K562 (cell line): ENCODE measurements around the gene ACTBL2. TPM values are rescaled to one million over a fixed set of nuclear protein-coding genes. Genes with fewer than 3 reads are reported as not detected.

Experiments
- ARHGAP35 ChIP-seq: fragments of 450-650 bp; IDR thresholded peaks from 2 replicates; pipeline ENCODE4 v1.6.1; 2018; ENCODE audit not compliant: partially characterized antibody
- CTCFL ChIP-seq: IDR thresholded peaks from 2 replicates; pipeline ENCODE4 v1.6.1; 2011; ENCODE audit warnings: borderline replicate concordance, low read depth, mild to moderate bottlenecking, moderate library complexity, low read length; ENCODE audit not compliant: insufficient read depth, poor library complexity, severe bottlenecking
- HDAC1 ChIP-seq, 2 experiments: fragments of 450-650 bp; IDR thresholded peaks; 2 replicates each; pipeline ENCODE4 v1.6.1; 2016 to 2017; ENCODE audit warnings: inconsistent platforms in 1 of 2, mild to moderate bottlenecking in 1 of 2, moderate library complexity in 1 of 2
- MAFF ChIP-seq: IDR thresholded peaks from 2 replicates; pipeline ENCODE4 v1.6.1; 2012; ENCODE audit warnings: low read length, improper control_type of control experiment
- MAFG ChIP-seq: fragments of 450-650 bp; conservative IDR thresholded peaks from 2 replicates; pipeline ENCODE4 v1.6.1; 2016; ENCODE audit warnings: missing genetic modification characterization, missing compliant biosample characterization
- MAZ ChIP-seq, 2 experiments: fragments of 450-650 bp in 1 of 2; sonication (generic) in 1 of 2; formaldehyde crosslinking; IDR thresholded peaks in 1 of 2; conservative IDR thresholded peaks in 1 of 2; 2 replicates each; pipeline versions ENCODE4 v1.4.0 to v1.5.0; 2020; ENCODE audit warnings: mild to moderate bottlenecking in 1 of 2, missing genetic modification reagents in 1 of 2
- NEUROD1 ChIP-seq: fragments of 150-350 bp; IDR thresholded peaks from 2 replicates; pipeline ENCODE4 v1.6.1; 2014; ENCODE audit warnings: borderline replicate concordance, low read length, low read depth; ENCODE audit not compliant: partially characterized antibody
- POLR2AphosphoS2 ChIP-seq: IDR thresholded peaks from 2 replicates; pipeline ENCODE4 v1.6.1; 2012; ENCODE audit warnings: low read length, improper control_type of control experiment
- RCOR1 ChIP-seq, 2 experiments: IDR thresholded peaks; 2 replicates each; pipeline ENCODE4 v1.6.1; 2012; ENCODE audit warnings: low read depth in 2 of 2, low read length in 2 of 2, borderline replicate concordance in 1 of 2, improper control_type of control experiment in 1 of 2
- SLC30A9 ChIP-seq: fragments of 250-450 bp; sonication (Bioruptor Pico); IDR thresholded peaks from 2 replicates; pipeline ENCODE4 v1.8.0; 2022; ENCODE audit warnings: mild to moderate bottlenecking, moderate library complexity
- SMARCA4 ChIP-seq: fragments of 450-650 bp; IDR thresholded peaks from 2 replicates; pipeline ENCODE4 v1.6.1; 2016
- SRSF7 ChIP-seq: fragments of 200-400 bp; formaldehyde crosslinking; optimal IDR thresholded peaks from 2 replicates; pipeline ENCODE3; 2017; ENCODE audit warnings: mild to moderate bottlenecking, low read depth, low read length
- ZBTB11 ChIP-seq, 3 experiments: fragments of 200-800 bp in 1 of 3; fragments of 250-450 bp in 1 of 3; fragments of 450-650 bp in 1 of 3; sonication (Bioruptor Pico) in 1 of 3; sonication (Bioruptor generic) in 1 of 3; formaldehyde crosslinking in 1 of 3; IDR thresholded peaks; 2 replicates each; pipeline versions ENCODE4 v1.6.1 to v1.8.0; 2016 to 2022; ENCODE audit warnings: mild to moderate bottlenecking in 2 of 3, missing genetic modification characterization in 2 of 3, missing compliant biosample characterization in 1 of 3, moderate library complexity in 1 of 3
- ZNF140 ChIP-seq: fragments of 250-450 bp; sonication (Bioruptor Pico); IDR thresholded peaks from 2 replicates; pipeline ENCODE4 v1.8.0; 2021; ENCODE audit warnings: moderate library complexity, mild to moderate bottlenecking, inconsistent platforms
- ZNF239 ChIP-seq: fragments of 250-450 bp; sonication (Bioruptor Pico); IDR thresholded peaks from 2 replicates; pipeline ENCODE4 v1.4.0; 2020; ENCODE audit warnings: mild to moderate bottlenecking
- ZNF253 ChIP-seq: fragments of 250-450 bp; sonication (Bioruptor Pico); conservative IDR thresholded peaks from 2 replicates; pipeline ENCODE4 v1.6.1; 2021; ENCODE audit warnings: mild to moderate bottlenecking
- ZNF3 ChIP-seq: fragments of 250-450 bp; sonication (Bioruptor Pico); IDR thresholded peaks from 2 replicates; pipeline ENCODE4 v1.5.0; 2021; ENCODE audit warnings: mild to moderate bottlenecking, moderate library complexity
- ZSCAN29 ChIP-seq: fragments of 450-650 bp; IDR thresholded peaks from 2 replicates; pipeline ENCODE4 v1.6.1; 2017
- polyA plus RNA-seq, 8 experiments: library from polyadenylated mRNA; depleted of rRNA in 4 of 8; stranded (reverse) in 5 of 8; unstranded in 3 of 8; fragments of >200 nt; fragmentation: Nextera tagmentation in 2 of 8; fragmentation: Illumina TruSeq in 1 of 8; extraction: Ambion mirVana in 2 of 8; extraction: Trizol in 1 of 8; gene quantifications; 2 replicates each; pipeline versions ENCODE4 v1.2.1 to v1.2.3, GENCODE V29; 2011 to 2014; ENCODE audit warnings: inconsistent platforms in 1 of 8, missing spikeins in 1 of 8
- total RNA-seq, 7 experiments: library from RNA; depleted of rRNA in 6 of 7; stranded (reverse); fragments of >200 nt in 6 of 7; fragmentation: Illumina TruSeq in 2 of 7; extraction: Trizol in 2 of 7; gene quantifications; 2 replicates each; pipeline versions ENCODE4 v1.2.1 to v1.2.3, GENCODE V29; 2011 to 2021; ENCODE audit warnings: low replicate concordance in 1 of 7
- TF ChIP-seq, protein P1 (sequence below): sonication (generic); formaldehyde crosslinking; IDR thresholded peaks from 2 replicates; pipeline ENCODE4 v1.9.0; 2022; ENCODE audit warnings: mild to moderate bottlenecking, missing genetic modification reagents

ACTBL2 gene
- total and polyA plus RNA-seq, 9 of the 15 experiments (the other 6 are each of a cell fraction or from before 2014, with no cell fraction given): not detected

- TF ChIP-seq ZNF140: no peak
- no peak for TF ChIP-seq MAFF
- TF ChIP-seq RCOR1 (IDR thresholded peaks at IDR 0.05; ENCODE audit: borderline replicate concordance in 1 of 2, low read depth in 2 of 2, low read length in 2 of 2): 0 out of 4 replicates have a peak, but pooled peaks of 1 of the 2 experiments have one; percentile 20
- TF ChIP-seq SRSF7: no peak
- peak in 1 of 2 experiments; percentile 14; a peak in 1 of 4 replicates for TF ChIP-seq MAZ (CRISPR knock-in tag; conservative IDR thresholded peaks at IDR 0.05 in 1 of 2, IDR thresholded peaks at IDR 0.05 in 1 of 2)
- no peak for TF ChIP-seq ZNF239
- no peak for TF ChIP-seq POLR2AphosphoS2
- no peak for TF ChIP-seq CTCFL
- TF ChIP-seq ZSCAN29: peak; percentile 61; the same call in 1 of the 2 replicates
- TF ChIP-seq ZBTB11 (CRISPR knock-in tag; IDR thresholded peaks at IDR 0.05): no peak
- TF ChIP-seq SMARCA4: peak; percentile 85
- TF ChIP-seq NEUROD1: no peak
- no peak for TF ChIP-seq ARHGAP35
- TF ChIP-seq MAFG (tag): 0 out of 2 replicates have a peak, but pooled peaks have one; percentile 10
- no peak for TF ChIP-seq ZNF253
- TF ChIP-seq SLC30A9: no peak
- TF ChIP-seq ZNF3 (CRISPR knock-in tag): no peak
- 0 out of 4 replicates have a peak, but pooled peaks of 1 of the 2 experiments have one; percentile 29 for TF ChIP-seq HDAC1 (IDR thresholded peaks at IDR 0.05)
- TF ChIP-seq, protein P1, sequence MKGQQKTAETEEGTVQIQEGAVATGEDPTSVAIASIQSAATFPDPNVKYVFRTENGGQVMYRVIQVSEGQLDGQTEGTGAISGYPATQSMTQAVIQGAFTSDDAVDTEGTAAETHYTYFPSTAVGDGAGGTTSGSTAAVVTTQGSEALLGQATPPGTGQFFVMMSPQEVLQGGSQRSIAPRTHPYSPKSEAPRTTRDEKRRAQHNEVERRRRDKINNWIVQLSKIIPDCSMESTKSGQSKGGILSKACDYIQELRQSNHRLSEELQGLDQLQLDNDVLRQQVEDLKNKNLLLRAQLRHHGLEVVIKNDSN (CRISPR knock-in tag): no peak
Measured at GRCh38 chr5:57494104-57495098, 11.8 kb upstream of the ACTBL2 start (continued).
